Pancreas (tissue), 10 donors: ENCODE measurements around the gene AQP11. TPM values are rescaled to one million over a fixed set of nuclear protein-coding genes. Genes with fewer than 3 reads are reported as not detected.

Experiments
- ATAC-seq, 4 donors: fragments of 200-7000 bp; cut with Tn5 transposase; one replicate each; pipeline versions ENCODE4 v1.8.0 to v1.9.1; 2020; ENCODE audit warnings: mild to moderate bottlenecking in 4 of 4, moderate library complexity in 4 of 4
- DNase-seq, 6 donors: peaks; one replicate each; pipeline ENCODE4 v3.0.0-alpha.2; 2020
- FAIRE-seq: peaks from 2 replicates; lab custom pipeline; 2012; peaks lifted over from hg19 to GRCh38; lab: Jason Lieb, UNC
- H3K27ac ChIP-seq, 4 donors: fragments of 200-600 bp; sonication (generic); 1 replicate in 3 of 4; 2 replicates in 1 of 4; pipeline versions ENCODE4 v1.5.0 to v1.8.0; 2020
- H3K27me3 ChIP-seq, 4 donors: fragments of 200-600 bp; one replicate each; pipeline ENCODE4 v1.8.0; 2021
- H3K36me3 ChIP-seq, 3 donors: fragments of 200-600 bp; sonication (generic) in 1 of 3; one replicate each; pipeline versions ENCODE4 v1.5.0 to v1.8.0; 2020 to 2021
- H3K4me1 ChIP-seq, 3 donors: fragments of 200-600 bp; one replicate each; pipeline ENCODE4 v1.8.0; 2021
- H3K4me3 ChIP-seq, 4 donors: fragments of 200-600 bp; sonication (generic) in 2 of 4; one replicate each; pipeline versions ENCODE4 v1.5.0 to v1.8.0; 2020 to 2021
- H3K9me3 ChIP-seq, 4 donors: fragments of 200-600 bp; one replicate each; pipeline ENCODE4 v1.8.0; 2021
- WGBS, 2 donors: extraction: QIAGEN DNeasy Blood & Tissue Kit; methylation state at CpG; one replicate each; pipeline ENCODE4 v1.1.7; 2013; 5-methylcytosine and 5-hydroxymethylcytosine counted together
- intact Hi-C, 3 donors: fragments of 100-400 bp; cut with DNase I; formaldehyde crosslinking; loops; one replicate each; pipeline versions ENCODE4 v1.11.1 to v1.14.2; 2022
- polyA plus RNA-seq, 2 donors: library from polyadenylated mRNA; stranded (reverse); fragments of 200-250 nt; gene quantifications; one replicate each; pipeline ENCODE4 v1.2.3, GENCODE V29; 2013
- total RNA-seq, 6 donors: library from RNA; stranded (reverse); fragmentation: NEBNext Ultra II Directional in 4 of 6; extraction: Animal tissue kit (Norgen Biotek cat#: 25700) in 4 of 6; gene quantifications; one replicate each; pipeline versions ENCODE4 v1.2.1 to v1.2.4, GENCODE V29; 2021 to 2023
- TF ChIP-seq, protein P1 (sequence below), 4 donors: fragments of 200-600 bp; sonication (generic) in 3 of 4; IDR thresholded peaks; one replicate each; pipeline versions ENCODE4 v1.5.0 to v1.8.0; 2021; ENCODE audit warnings: antibody characterized with exemption in 4 of 4
- donor health status: healthy with polysubstance abuse.
- donor health status: DM: no; HTN: no; CAD: no; lungs with moderate emphysema.
- donor health status: DM: no; HTN: no; CAD: no.
- donor health status: control.
- donor health status: control.
- donor health status: Bipolar disorder and iron deficiency.
- donor health status: DM: yes; HTN: yes; CAD: no.
- donor health status: DM: no; HTN: no; CAD: no.
- donor health status: DM: no; HTN: no; CAD: no.
- donor health status: DM: yes; HTN: yes; CAD: no.

AQP11 gene
- total and polyA plus RNA-seq, 8 donors = 0.41 to 2.3 (median 0.95) TPM

DNA sequence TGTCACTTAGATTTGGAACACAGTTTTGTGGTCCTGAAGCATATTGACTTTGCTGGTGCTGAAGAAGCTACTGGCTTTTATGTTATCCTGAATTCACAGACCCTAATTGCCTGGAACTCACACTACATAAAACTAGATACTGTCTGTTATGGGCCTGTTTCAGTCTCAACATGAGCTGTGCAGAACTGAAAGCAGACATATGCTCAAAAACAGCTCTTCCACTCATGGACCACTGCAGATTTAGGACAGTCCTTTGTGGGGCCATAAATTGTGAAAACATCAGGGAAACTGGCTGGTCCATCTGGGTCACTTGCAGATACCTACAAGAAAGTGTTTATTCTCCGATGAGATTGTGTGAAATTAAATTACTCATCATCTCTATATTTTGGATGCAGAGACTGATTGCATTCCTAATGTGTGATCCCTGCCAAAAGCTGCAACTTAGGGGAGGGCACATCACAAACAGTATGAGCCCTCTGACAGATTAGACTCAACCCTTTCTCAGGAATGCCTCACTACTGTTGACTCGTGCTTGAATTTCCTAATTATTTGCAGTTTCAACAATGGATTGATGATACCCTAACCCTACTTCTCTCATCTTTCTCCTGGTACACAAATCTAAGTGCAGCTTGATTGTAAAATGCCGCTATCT is 58.0 kb downstream of the AQP11 start:
- ATAC-seq (no peak), DNase-seq (no peak), FAIRE-seq (no peak)
- H3K4me1 ChIP-seq = peaks cover 0 to 8% (median 0%) of the 10 kb centered on the region in 3 donors
- intact Hi-C loops = no loop called here
- H3K27me3 ChIP-seq = no peaks in the 10 kb centered on the region
- WGBS, 2 donors = 53 to 57% methylated on average over 3 of the region's 3 CpGs
- no peaks in the 10 kb centered on the region for H3K9me3 ChIP-seq
- TF ChIP-seq, protein P1, sequence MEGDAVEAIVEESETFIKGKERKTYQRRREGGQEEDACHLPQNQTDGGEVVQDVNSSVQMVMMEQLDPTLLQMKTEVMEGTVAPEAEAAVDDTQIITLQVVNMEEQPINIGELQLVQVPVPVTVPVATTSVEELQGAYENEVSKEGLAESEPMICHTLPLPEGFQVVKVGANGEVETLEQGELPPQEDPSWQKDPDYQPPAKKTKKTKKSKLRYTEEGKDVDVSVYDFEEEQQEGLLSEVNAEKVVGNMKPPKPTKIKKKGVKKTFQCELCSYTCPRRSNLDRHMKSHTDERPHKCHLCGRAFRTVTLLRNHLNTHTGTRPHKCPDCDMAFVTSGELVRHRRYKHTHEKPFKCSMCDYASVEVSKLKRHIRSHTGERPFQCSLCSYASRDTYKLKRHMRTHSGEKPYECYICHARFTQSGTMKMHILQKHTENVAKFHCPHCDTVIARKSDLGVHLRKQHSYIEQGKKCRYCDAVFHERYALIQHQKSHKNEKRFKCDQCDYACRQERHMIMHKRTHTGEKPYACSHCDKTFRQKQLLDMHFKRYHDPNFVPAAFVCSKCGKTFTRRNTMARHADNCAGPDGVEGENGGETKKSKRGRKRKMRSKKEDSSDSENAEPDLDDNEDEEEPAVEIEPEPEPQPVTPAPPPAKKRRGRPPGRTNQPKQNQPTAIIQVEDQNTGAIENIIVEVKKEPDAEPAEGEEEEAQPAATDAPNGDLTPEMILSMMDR (IDR thresholded peaks at IDR 0.05) = no peak
- H3K36me3 ChIP-seq = no peaks in the 10 kb centered on the region
- no peak overlapping the region for H3K4me3 ChIP-seq
- no peak overlapping the region for H3K27ac ChIP-seq

DNA sequence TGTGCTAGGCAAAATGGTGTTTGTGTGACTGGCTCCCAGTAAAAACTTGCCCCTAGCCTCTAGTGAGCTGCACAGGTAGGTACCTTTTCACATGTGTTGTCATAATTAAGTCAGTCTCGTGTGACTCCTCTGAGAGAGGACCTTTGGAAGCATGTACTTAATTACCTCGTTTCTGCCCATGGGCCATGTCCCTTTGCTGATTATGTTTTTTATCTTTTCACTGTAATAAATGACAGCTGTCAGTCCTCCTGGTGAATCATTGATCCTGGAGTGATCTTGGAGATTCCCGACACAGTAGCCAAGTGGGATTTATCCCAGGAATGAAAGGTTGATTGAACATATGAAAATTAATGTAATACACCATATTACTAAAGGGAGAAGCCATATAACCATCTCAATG is 60.4 kb downstream of the AQP11 start:
- no peaks in the 10 kb centered on the region for H3K4me1 ChIP-seq
- H3K4me3 ChIP-seq = no peak overlapping the region
- DNase-seq (no peak), FAIRE-seq (no peak), ATAC-seq (no peak)
- H3K27me3 ChIP-seq = no peaks in the 10 kb centered on the region
- TF ChIP-seq, protein P1 (IDR thresholded peaks at IDR 0.05) = no peak
- no peak overlapping the region for H3K27ac ChIP-seq
- 56 to 58% methylated on average over 3 of the region's 3 CpGs for WGBS, 2 donors
- intact Hi-C loops = no loop called here
- H3K36me3 ChIP-seq = no peaks in the 10 kb centered on the region
- no peaks in the 10 kb centered on the region for H3K9me3 ChIP-seq

DNA sequence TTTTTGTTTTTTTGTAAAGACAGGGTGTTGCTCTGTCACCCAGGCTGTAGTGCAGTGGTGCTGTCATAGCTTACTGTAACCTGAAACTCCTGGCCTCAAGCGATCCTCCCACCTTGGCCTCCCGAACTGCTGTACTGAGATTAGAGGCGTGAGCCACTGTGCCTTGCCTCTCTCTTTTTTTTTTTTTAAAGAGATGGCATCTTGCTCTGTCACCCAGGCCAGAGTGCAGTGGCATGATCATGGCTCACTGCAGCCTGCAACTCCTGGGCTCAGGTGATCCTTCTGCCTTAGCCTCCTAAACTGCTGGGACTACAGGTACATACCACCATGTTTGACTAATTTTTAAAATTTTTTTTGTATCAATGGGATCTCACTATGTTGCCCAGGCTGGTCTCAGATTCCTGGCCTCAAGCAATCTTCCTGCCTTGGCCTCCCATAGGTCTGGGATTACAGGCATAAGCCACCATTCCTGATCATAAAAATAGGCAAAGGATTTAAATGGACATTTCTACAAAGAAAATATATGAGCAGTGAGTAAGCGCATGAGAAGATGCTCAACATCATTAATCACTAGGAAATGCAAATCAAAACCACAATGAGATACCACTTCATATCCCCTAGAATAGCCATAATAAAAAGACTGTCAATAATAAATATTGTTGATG is 65.1 kb downstream of the AQP11 start:
- TF ChIP-seq, protein P1 (IDR thresholded peaks at IDR 0.05) = no peak
- WGBS, 2 donors = 88 to 89% methylated on average over 4 of the region's 4 CpGs
- no peaks in the 10 kb centered on the region for H3K27me3 ChIP-seq
- H3K4me3 ChIP-seq = no peak overlapping the region
- intact Hi-C loops = no loop called here
- DNase-seq (no peak), FAIRE-seq (no peak), ATAC-seq (no peak)
- H3K9me3 ChIP-seq = no peaks in the 10 kb centered on the region
- H3K4me1 ChIP-seq = no peaks in the 10 kb centered on the region
- H3K36me3 ChIP-seq = no peaks in the 10 kb centered on the region
- no peak overlapping the region for H3K27ac ChIP-seq

DNA sequence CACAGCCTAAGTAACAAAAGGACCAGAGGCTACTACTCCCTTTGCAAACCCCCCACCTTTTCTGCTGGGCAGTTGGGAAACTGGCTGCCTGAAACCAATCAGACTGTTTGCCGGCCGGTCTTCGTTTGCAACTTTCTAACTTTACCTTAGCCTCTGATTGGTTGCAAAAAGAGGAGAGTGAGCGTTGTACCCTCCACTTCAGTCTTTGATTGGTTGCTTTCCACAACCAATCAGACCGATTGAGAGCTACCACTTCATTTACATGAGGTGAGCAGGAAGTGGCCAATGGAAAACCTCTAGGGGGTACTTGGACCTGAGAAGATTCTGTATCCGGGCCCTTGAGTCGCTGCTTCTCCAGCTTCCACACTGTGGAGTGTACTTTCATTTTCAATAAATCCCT is 66.6 kb downstream of the AQP11 start:
- no peak for DNase-seq
- Histone ChIP-seq H3K36me3 (no peaks in the 10 kb centered on the region), H3K4me3 (no peak overlapping the region), H3K4me1 (no peaks in the 10 kb centered on the region), H3K9me3 (no peaks in the 10 kb centered on the region), H3K27me3 (no peaks in the 10 kb centered on the region), H3K27ac (no peak overlapping the region)
- FAIRE-seq = no peak
- TF ChIP-seq, protein P1 (IDR thresholded peaks at IDR 0.05) = no peak
- 78 to 85% methylated on average over 7 of the region's 7 CpGs for WGBS, 2 donors
- intact Hi-C loops = no loop called here
- no peak for ATAC-seq
